ENCODE measurements around the gene OR52N4. TPM values are rescaled to one million over a fixed set of nuclear protein-coding genes. Genes with fewer than 3 reads are reported as not detected.

Gene OR52N4
- total RNA-seq, 1 experiment from 2014 or later, result not detected

- no peak for DNase-seq (ENCODE audit: unreplicated experiment)
- ChIA-PET CTCF (no interaction called here), POLR2A (no interaction called here)
- Mint-ChIP-seq H3K27ac (ENCODE audit: low read depth, unreplicated experiment) (no peak overlapping the region), H3K4me3 (ENCODE audit: unreplicated experiment) (no peak overlapping the region), H3K9me3 (ENCODE audit: unreplicated experiment) (peaks cover 7% of the 10 kb centered on the region), H3K4me1 (ENCODE audit: insufficient read depth, unreplicated experiment) (no peaks in the 10 kb centered on the region), H3K36me3 (ENCODE audit: insufficient read depth, unreplicated experiment) (no peaks in the 10 kb centered on the region), H3K27me3 (ENCODE audit: insufficient read depth, unreplicated experiment) (peaks cover 82% of the 10 kb centered on the region)
- no peak for TF ChIP-seq CTCF (IDR thresholded peaks at IDR 0.05; ENCODE audit: unreplicated experiment)
- BruUV-seq (replicated peaks), result no TSS peak
- intact Hi-C loops (cut with micrococcal nuclease), result no loop called here
Observed at GRCh38 chr11:5746614-5747013, 7.4 kb upstream of the OR52N4 start.

- Mint-ChIP-seq H3K27me3 (ENCODE audit: insufficient read depth, unreplicated experiment) (peaks cover 72% of the 10 kb centered on the region), H3K9me3 (ENCODE audit: unreplicated experiment) (no peaks in the 10 kb centered on the region), H3K4me1 (ENCODE audit: insufficient read depth, unreplicated experiment) (no peaks in the 10 kb centered on the region), H3K4me3 (ENCODE audit: unreplicated experiment) (no peak overlapping the region), H3K36me3 (ENCODE audit: insufficient read depth, unreplicated experiment) (no peaks in the 10 kb centered on the region), H3K27ac (ENCODE audit: low read depth, unreplicated experiment) (no peak overlapping the region)
- POLR2A ChIA-PET, result interaction anchor here (0.6 kb wide), 1 partner anchor 60 kb away, joined by 3 read pairs; the partner anchor contains the start of gene TRIM22
- no peak for DNase-seq (ENCODE audit: unreplicated experiment)
- CTCF ChIA-PET, result no interaction called here
- BruUV-seq (replicated peaks), result no TSS peak
- no peak for TF ChIP-seq CTCF (IDR thresholded peaks at IDR 0.05; ENCODE audit: unreplicated experiment)
- intact Hi-C loops (cut with micrococcal nuclease), result no loop called here
Observed at GRCh38 chr11:5749836-5750235, 4.2 kb upstream of the OR52N4 start.

GRCh38 chr11:5767056-5767455, 13.0 kb downstream of the OR52N4 start:
- ChIA-PET CTCF (no interaction called here), POLR2A (no interaction called here)
- intact Hi-C loops (cut with micrococcal nuclease), result no loop called here
- no peaks in the 10 kb centered on the region for H3K9me3 Mint-ChIP-seq (ENCODE audit: unreplicated experiment)
- DNase-seq (ENCODE audit: unreplicated experiment), result no peak
- TF ChIP-seq CTCF (IDR thresholded peaks at IDR 0.05; ENCODE audit: unreplicated experiment), result no peak
- no peaks in the 10 kb centered on the region for H3K36me3 Mint-ChIP-seq (ENCODE audit: insufficient read depth, unreplicated experiment)
- no TSS peak for BruUV-seq (replicated peaks)
- no peak overlapping the region for H3K4me3 Mint-ChIP-seq (ENCODE audit: unreplicated experiment)
- peaks cover 36% of the 10 kb centered on the region for H3K27me3 Mint-ChIP-seq (ENCODE audit: insufficient read depth, unreplicated experiment)
- no peaks in the 10 kb centered on the region for H3K4me1 Mint-ChIP-seq (ENCODE audit: insufficient read depth, unreplicated experiment)
- no peak overlapping the region for H3K27ac Mint-ChIP-seq (ENCODE audit: low read depth, unreplicated experiment)

GRCh38 chr11:5783255-5783654, 29.2 kb downstream of the OR52N4 start, which contains the start of gene OR52N5:
TSS of gene OR52N5 (minus strand) at chr11:5783355. CDS start at chr11:5778634, 4,721 bp downstream.
- Mint-ChIP-seq H3K9me3 (ENCODE audit: unreplicated experiment) (no peaks in the 10 kb centered on the region), H3K36me3 (ENCODE audit: insufficient read depth, unreplicated experiment) (no peaks in the 10 kb centered on the region), H3K4me1 (ENCODE audit: insufficient read depth, unreplicated experiment) (no peaks in the 10 kb centered on the region), H3K4me3 (ENCODE audit: unreplicated experiment) (no peak within 1 kb of the TSS), H3K27ac (ENCODE audit: low read depth, unreplicated experiment) (no peak within 1 kb of the TSS), H3K27me3 (ENCODE audit: insufficient read depth, unreplicated experiment) (peaks cover 50% of the 10 kb centered on the region)
- CTCF ChIA-PET, result interaction anchor here (1.9 kb wide), 1 partner anchor 70 kb away, joined by 3 read pairs; no protein-coding TSS in a partner anchor
- no peak for DNase-seq (ENCODE audit: unreplicated experiment)
- intact Hi-C loops (cut with micrococcal nuclease), result no loop called here
- POLR2A ChIA-PET, result no interaction called here
- BruUV-seq (replicated peaks), result no TSS peak
- TF ChIP-seq CTCF (IDR thresholded peaks at IDR 0.05; ENCODE audit: unreplicated experiment), result no peak

Measured in MCF 10A (cell line).